ENCODE results near the gene C1orf198.

Gene C1orf198

GRCh38 chr1:230823931-230824381, 44.4 kb downstream of the C1orf198 start:
- Histone ChIP-seq H4K20me1 (ENCODE audit: insufficient read depth, low read length) (no peaks in the 10 kb centered on the region), H3K79me2 (ENCODE audit: low read length) (no peaks in the 10 kb centered on the region), H3K4me1 (ENCODE audit: low read length) (no peaks in the 10 kb centered on the region), H3K4me2 (ENCODE audit: low read length) (no peak overlapping the region), H3K27ac (ENCODE audit: low read length) (no peak overlapping the region), H3K9me3 (ENCODE audit: insufficient read depth, low read length) (no peaks in the 10 kb centered on the region), H3K9ac (ENCODE audit: low read length) (no peak overlapping the region), H2AFZ (ENCODE audit: low read depth, low read length) (no peak overlapping the region), H3K4me3 (ENCODE audit: low read length) (no peak overlapping the region), H3K36me3 (replicated peaks; ENCODE audit: low read depth, low read length) (no peaks in the 10 kb centered on the region), H3K27me3 (ENCODE audit: low read depth, low read length) (no peaks in the 10 kb centered on the region)
- TF ChIP-seq CTCF (IDR thresholded peaks at IDR 0.05; ENCODE audit: low read depth, low read length) (no peak), EZH2phosphoT487 (IDR thresholded peaks at IDR 0.05; ENCODE audit: low read depth) (no peak)

GRCh38 chr1:230823426-230823825, 44.9 kb downstream of the C1orf198 start:
- H3K4me2 ChIP-seq (ENCODE audit: low read length), result no peak overlapping the region

GRCh38 chr1:230822092-230822581, 46.2 kb downstream of the C1orf198 start:
- no peak overlapping the region for H3K27ac ChIP-seq (ENCODE audit: low read length)
- H4K20me1 ChIP-seq (ENCODE audit: insufficient read depth, low read length), result no peaks in the 10 kb centered on the region
- H3K79me2 ChIP-seq (ENCODE audit: low read length), result no peaks in the 10 kb centered on the region
- H3K4me1 ChIP-seq (ENCODE audit: low read length), result no peaks in the 10 kb centered on the region
- H3K4me2 ChIP-seq (ENCODE audit: low read length), result no peak overlapping the region
- H2AFZ ChIP-seq (ENCODE audit: low read depth, low read length), result no peak overlapping the region
- no peaks in the 10 kb centered on the region for H3K9me3 ChIP-seq (ENCODE audit: insufficient read depth, low read length)
- TF ChIP-seq CTCF (IDR thresholded peaks at IDR 0.05; ENCODE audit: low read depth, low read length), result no peak
- TF ChIP-seq EZH2phosphoT487 (IDR thresholded peaks at IDR 0.05; ENCODE audit: low read depth), result no peak
- no peaks in the 10 kb centered on the region for H3K27me3 ChIP-seq (ENCODE audit: low read depth, low read length)
- no peak overlapping the region for H3K9ac ChIP-seq (ENCODE audit: low read length)
- no peak overlapping the region for H3K4me3 ChIP-seq (ENCODE audit: low read length)
- no peaks in the 10 kb centered on the region for H3K36me3 ChIP-seq (replicated peaks; ENCODE audit: low read depth, low read length)

More at GRCh38 chr1:230823426-230823825, 44.9 kb downstream of the C1orf198 start:
- no peak overlapping the region for H2AFZ ChIP-seq (ENCODE audit: low read depth, low read length)
- no peak overlapping the region for H3K4me3 ChIP-seq (ENCODE audit: low read length)
- no peak overlapping the region for H3K9ac ChIP-seq (ENCODE audit: low read length)
- H3K27me3 ChIP-seq (ENCODE audit: low read depth, low read length), result no peaks in the 10 kb centered on the region
- H3K36me3 ChIP-seq (replicated peaks; ENCODE audit: low read depth, low read length), result no peaks in the 10 kb centered on the region
- no peak for TF ChIP-seq EZH2phosphoT487 (IDR thresholded peaks at IDR 0.05; ENCODE audit: low read depth)
- no peak for TF ChIP-seq CTCF (IDR thresholded peaks at IDR 0.05; ENCODE audit: low read depth, low read length)
- H3K9me3 ChIP-seq (ENCODE audit: insufficient read depth, low read length), result no peaks in the 10 kb centered on the region
- no peak overlapping the region for H3K27ac ChIP-seq (ENCODE audit: low read length)
- H3K79me2 ChIP-seq (ENCODE audit: low read length), result no peaks in the 10 kb centered on the region
- H4K20me1 ChIP-seq (ENCODE audit: insufficient read depth, low read length), result no peaks in the 10 kb centered on the region
- no peaks in the 10 kb centered on the region for H3K4me1 ChIP-seq (ENCODE audit: low read length)

GRCh38 chr1:230821346-230821745, 47.0 kb downstream of the C1orf198 start:
- Histone ChIP-seq H3K36me3 (replicated peaks; ENCODE audit: low read depth, low read length) (no peaks in the 10 kb centered on the region), H3K9me3 (ENCODE audit: insufficient read depth, low read length) (no peaks in the 10 kb centered on the region), H3K4me2 (ENCODE audit: low read length) (no peak overlapping the region), H3K79me2 (ENCODE audit: low read length) (no peaks in the 10 kb centered on the region), H3K27me3 (ENCODE audit: low read depth, low read length) (peaks cover 4% of the 10 kb centered on the region; the same call in 1 of the 2 replicates), H2AFZ (ENCODE audit: low read depth, low read length) (no peak overlapping the region), H3K4me3 (ENCODE audit: low read length) (no peak overlapping the region), H3K4me1 (ENCODE audit: low read length) (no peaks in the 10 kb centered on the region), H3K9ac (ENCODE audit: low read length) (no peak overlapping the region), H4K20me1 (ENCODE audit: insufficient read depth, low read length) (no peaks in the 10 kb centered on the region), H3K27ac (ENCODE audit: low read length) (no peak overlapping the region)
- TF ChIP-seq CTCF (IDR thresholded peaks at IDR 0.05; ENCODE audit: low read depth, low read length), result no peak
- TF ChIP-seq EZH2phosphoT487 (IDR thresholded peaks at IDR 0.05; ENCODE audit: low read depth), result no peak
